Measurements from ENCODE around the gene ACR. TPM values are rescaled to one million over a fixed set of nuclear protein-coding genes. Genes with fewer than 3 reads are reported as not detected.

ACR gene
- total RNA-seq, 6 experiments from 2014 or later = 0.34 to 0.84 (median 0.55) TPM; not detected in 1

- no peak for ATAC-seq
- Histone ChIP-seq H3K9me3 (no peaks in the 10 kb centered on the region), H3K4me3 (no peak overlapping the region), H3K4me1 (no peaks in the 10 kb centered on the region), H3K27me3 (no peaks in the 10 kb centered on the region), H3K36me3 (peaks cover 0 to 20% (median 3%) of the 10 kb centered on the region in 4 donors), H3K27ac (no peak overlapping the region)
- DNase-seq = peak in 1 of 3 donors; percentile 26
- TF ChIP-seq CTCF (IDR thresholded peaks at IDR 0.05) (no peak), POLR2A (IDR thresholded peaks at IDR 0.05) (no peak)
- intact Hi-C loops (cut with DNase I) = no loop called here
- 83% methylated on average over 3 of the region's 7 CpGs for WGBS (ENCODE audit: insufficient coverage, low coverage, low lambda C conversion rate, missing lambda C conversion rate)
These were observed 12.4 kb upstream of the ACR start for GRCh38 chr22:50725597-50725996.

- 61% methylated on average over 4 of the region's 14 CpGs for WGBS (ENCODE audit: insufficient coverage, low coverage, low lambda C conversion rate, missing lambda C conversion rate)
- H3K36me3 ChIP-seq = peaks cover 0 to 20% (median 3%) of the 10 kb centered on the region in 4 donors
- H3K4me1 ChIP-seq = no peaks in the 10 kb centered on the region
- DNase-seq (peak in 2 of 3 donors; percentile 39 to 43), ATAC-seq (no peak)
- no peak overlapping the region for H3K27ac ChIP-seq
- intact Hi-C loops (cut with DNase I) = no loop called here
- TF ChIP-seq CTCF (IDR thresholded peaks at IDR 0.05) = no peak
- no peak for TF ChIP-seq POLR2A (IDR thresholded peaks at IDR 0.05)
- H3K4me3 ChIP-seq = no peak overlapping the region
- H3K9me3 ChIP-seq = no peaks in the 10 kb centered on the region
- H3K27me3 ChIP-seq = no peaks in the 10 kb centered on the region
These were observed 11.2 kb upstream of the ACR start for GRCh38 chr22:50726643-50727340.

- no peaks in the 10 kb centered on the region for H3K4me1 ChIP-seq
- intact Hi-C loops (cut with DNase I) = no loop called here
- TF ChIP-seq CTCF (IDR thresholded peaks at IDR 0.05) = no peak
- no peak for TF ChIP-seq POLR2A (IDR thresholded peaks at IDR 0.05)
- no peaks in the 10 kb centered on the region for H3K9me3 ChIP-seq
- H3K36me3 ChIP-seq = peaks cover 0 to 20% (median 0%) of the 10 kb centered on the region in 4 donors
- peak in 2 of 3 donors; percentile 35 to 40 for DNase-seq
- H3K4me3 ChIP-seq = no peak overlapping the region
- no peaks in the 10 kb centered on the region for H3K27me3 ChIP-seq
- ATAC-seq = no peak
- 77% methylated on average over 7 of the region's 23 CpGs for WGBS (ENCODE audit: insufficient coverage, low coverage, low lambda C conversion rate, missing lambda C conversion rate)
- H3K27ac ChIP-seq = no peak overlapping the region
These were observed 10.1 kb upstream of the ACR start for GRCh38 chr22:50727678-50728522.

- Histone ChIP-seq H3K9me3 (no peaks in the 10 kb centered on the region), H3K27ac (no peak overlapping the region), H3K36me3 (peaks cover 0 to 20% (median 0%) of the 10 kb centered on the region in 4 donors), H3K4me1 (no peaks in the 10 kb centered on the region), H3K27me3 (no peaks in the 10 kb centered on the region), H3K4me3 (no peak overlapping the region)
- DNase-seq = peak in 2 of 3 donors; percentile 44 to 47
- ATAC-seq = no peak
- intact Hi-C loops (cut with DNase I) = no loop called here
- WGBS (ENCODE audit: insufficient coverage, low coverage, low lambda C conversion rate, missing lambda C conversion rate) = no CpG with 5 or more reads among the region's 2 CpGs
- TF ChIP-seq CTCF (IDR thresholded peaks at IDR 0.05) = no peak
- TF ChIP-seq POLR2A (IDR thresholded peaks at IDR 0.05) = no peak
These were observed 9.5 kb upstream of the ACR start for GRCh38 chr22:50728523-50728931.

Data from right lobe of liver (tissue), 6 donors.